HG03469 (cell line): Measurements from ENCODE around the gene MAP3K20.

Experiments used
- ATAC-seq: cut with Tn5 transposase; IDR thresholded peaks from one replicate; pipeline ENCODE4 v1.9.1; 2021; ENCODE audit warnings: mild to moderate bottlenecking, moderate library complexity, moderate number of reproducible peaks; ENCODE audit not compliant: unreplicated experiment

The MAP3K20 gene

GRCh38 chr2:173050684-173051083 lies 25.0 kb upstream of the MAP3K20 start:
- no peak for ATAC-seq

GRCh38 chr2:173051463-173052215 lies 24.0 kb upstream of the MAP3K20 start:
- ATAC-seq: no peak

- ATAC-seq: no peak
These were observed 22.5 kb upstream of the MAP3K20 start for GRCh38 chr2:173053043-173053699.

GRCh38 chr2:173054466-173054865 lies 21.2 kb upstream of the MAP3K20 start:
- ATAC-seq: no peak

GRCh38 chr2:173056705-173057364 lies 18.8 kb upstream of the MAP3K20 start:
- ATAC-seq: no peak

GRCh38 chr2:173058097-173058496 lies 17.5 kb upstream of the MAP3K20 start:
- ATAC-seq: no peak

- ATAC-seq: no peak
These were observed 17.0 kb upstream of the MAP3K20 start for GRCh38 chr2:173058673-173059072.

- no peak for ATAC-seq
These were observed 16.4 kb upstream of the MAP3K20 start for GRCh38 chr2:173059292-173059691.

- no peak for ATAC-seq
These were observed 15.6 kb upstream of the MAP3K20 start for GRCh38 chr2:173059971-173060461.

- ATAC-seq: no peak
These were observed 12.8 kb upstream of the MAP3K20 start for GRCh38 chr2:173062801-173063200.

GRCh38 chr2:173064151-173064805 lies 11.4 kb upstream of the MAP3K20 start:
- no peak for ATAC-seq

GRCh38 chr2:173066887-173067676 lies 8.6 kb upstream of the MAP3K20 start:
- ATAC-seq: no peak

GRCh38 chr2:173075056-173075780 lies 428 bp upstream of the MAP3K20 start:
- no peak for ATAC-seq

- ATAC-seq: no peak
These were observed 1.1 kb downstream of the MAP3K20 start for GRCh38 chr2:173076581-173077345.

- ATAC-seq: no peak
These were observed 2.0 kb downstream of the MAP3K20 start for GRCh38 chr2:173077506-173078177.

- ATAC-seq: no peak
These were observed 3.5 kb downstream of the MAP3K20 start for GRCh38 chr2:173079141-173079540.

- no peak for ATAC-seq
These were observed 4.6 kb downstream of the MAP3K20 start for GRCh38 chr2:173079973-173080860.
